Raji (cell line): ENCODE measurements around the gene RAB27A.

ENCODE experiments used
- POLR2A ChIP-seq: IDR thresholded peaks from 2 replicates; pipeline ENCODE4 v1.6.1; 2011; ENCODE audit warnings: low read depth, low read length, control low read depth; ENCODE audit not compliant: insufficient read depth

RAB27A gene

DNA sequence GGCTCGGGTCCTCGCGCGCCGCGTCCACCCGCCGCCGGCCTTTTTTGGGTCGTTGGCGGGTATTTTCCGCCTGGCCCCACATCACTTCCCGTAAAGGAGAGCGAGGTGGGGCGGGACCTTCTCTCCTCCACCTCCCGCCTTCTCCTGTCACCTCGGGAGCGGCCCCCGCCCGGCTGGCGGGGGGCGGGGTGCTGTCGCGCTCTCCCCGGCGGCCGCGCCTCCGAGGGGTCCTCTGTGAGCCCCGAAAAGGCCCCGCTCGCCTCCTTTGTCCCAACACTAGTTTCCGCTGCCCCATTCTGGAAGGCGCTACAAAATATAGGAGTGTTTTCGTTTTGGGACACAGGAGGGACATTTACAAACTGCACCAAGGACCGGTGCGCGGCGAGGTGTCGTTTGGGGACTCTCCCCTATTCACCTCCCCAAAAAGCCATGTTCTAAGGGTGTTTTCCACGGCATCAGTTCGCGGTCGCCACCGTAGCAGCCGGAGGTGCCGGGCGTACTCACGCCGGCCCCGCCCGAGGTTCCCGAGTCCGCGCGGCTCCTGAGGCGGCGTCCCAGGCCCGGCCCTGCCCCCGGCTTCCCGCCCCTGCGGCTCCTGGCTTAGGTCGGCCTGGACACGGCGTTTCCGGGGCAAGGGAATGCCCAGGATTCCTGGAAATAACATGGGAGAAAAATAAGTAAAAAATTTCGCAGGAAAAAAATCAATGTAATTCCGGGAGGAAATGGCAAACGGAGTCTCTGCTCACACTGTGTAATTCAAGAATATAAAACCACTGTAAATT is at the start of gene RAB27A:
Gene RAB27A, minus strand, starts transcription at position 68 of the 782 bp plus-strand sequence. CDS start 54,879 bp downstream, outside the sequence.
- no peak for TF ChIP-seq POLR2A

DNA sequence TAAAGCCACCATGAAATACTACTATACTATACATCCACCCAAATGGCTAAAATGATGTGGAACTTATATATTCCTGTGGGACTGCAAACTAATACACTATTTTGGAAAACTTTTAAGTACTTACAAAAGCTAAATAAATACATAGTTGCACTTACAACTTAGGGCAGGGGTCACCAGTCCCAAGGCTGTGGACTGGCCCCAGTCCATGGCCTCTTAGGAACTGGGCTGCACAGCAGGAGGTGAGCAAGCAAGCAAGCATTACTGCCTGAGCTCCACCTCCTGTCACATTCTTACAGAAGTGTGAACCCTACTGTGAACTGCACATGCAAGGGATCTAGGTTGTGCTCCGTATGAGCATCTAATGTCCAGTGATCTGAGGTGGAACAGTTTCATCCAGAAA is 47.5 kb upstream of the RAB27A start:
- no peak for TF ChIP-seq POLR2A

GRCh38 chr15:55334997-55335396 is 45.4 kb upstream of the RAB27A start:
- no peak for TF ChIP-seq POLR2A

DNA sequence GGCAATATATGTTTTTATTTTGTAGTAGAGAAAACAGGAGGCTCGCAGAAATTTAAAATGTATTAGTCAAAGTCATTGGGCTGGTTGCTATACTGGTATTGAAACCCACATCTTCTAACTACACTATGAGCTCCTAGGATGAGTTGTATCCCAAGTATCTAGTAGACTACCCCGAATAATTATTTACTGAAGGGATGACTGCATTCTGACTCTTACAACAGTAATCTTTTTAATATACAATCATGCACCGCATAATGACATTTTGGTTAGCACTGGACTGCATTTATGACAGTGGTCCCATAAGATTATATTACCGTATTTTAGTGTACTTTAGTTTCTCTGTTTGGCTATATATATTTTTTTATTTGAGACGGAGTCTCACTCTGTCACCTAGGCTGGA is 44.8 kb upstream of the RAB27A start:
- TF ChIP-seq POLR2A = no peak

- TF ChIP-seq POLR2A = no peak
Observed at GRCh38 chr15:55327387-55327786, 37.8 kb upstream of the RAB27A start.

DNA sequence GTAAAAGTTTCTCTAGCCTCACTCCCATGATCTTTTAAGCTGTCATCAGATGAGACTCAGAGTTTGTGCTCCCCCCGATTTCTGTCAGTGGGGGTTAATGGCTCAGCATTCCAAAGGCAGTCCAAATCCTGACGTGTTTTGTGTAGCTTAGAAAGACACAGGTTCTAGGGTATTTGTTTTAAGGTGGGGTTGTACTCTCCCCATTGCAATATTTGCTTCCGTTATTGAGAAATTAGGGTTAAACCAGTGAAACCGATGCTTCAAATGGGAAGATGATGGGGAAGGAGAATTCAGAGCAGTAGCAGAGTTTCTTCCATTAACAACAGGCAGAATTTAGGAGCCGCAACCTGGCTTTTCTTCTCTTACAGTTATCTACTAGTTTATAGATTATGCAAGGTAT is 32.9 kb upstream of the RAB27A start:
- TF ChIP-seq POLR2A = no peak

DNA sequence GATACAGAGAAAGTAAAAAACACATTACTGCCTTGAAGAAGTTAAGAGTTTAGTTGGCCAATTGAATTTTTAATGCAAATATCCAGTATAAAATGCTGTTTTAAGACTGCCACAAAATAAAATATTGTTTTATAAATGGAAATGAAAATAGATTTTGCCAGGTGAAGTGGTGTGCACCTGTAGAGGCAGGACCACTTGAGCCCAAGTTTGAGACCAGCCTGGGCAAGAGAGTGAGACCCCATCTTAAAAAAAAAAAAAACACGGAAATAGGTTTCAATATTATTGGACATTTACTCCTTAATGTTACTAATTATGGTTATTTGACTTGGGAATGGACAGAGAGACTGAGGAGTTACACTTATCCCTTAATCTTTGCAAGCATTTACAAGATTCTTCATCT is 31.4 kb upstream of the RAB27A start:
- TF ChIP-seq POLR2A = no peak

DNA sequence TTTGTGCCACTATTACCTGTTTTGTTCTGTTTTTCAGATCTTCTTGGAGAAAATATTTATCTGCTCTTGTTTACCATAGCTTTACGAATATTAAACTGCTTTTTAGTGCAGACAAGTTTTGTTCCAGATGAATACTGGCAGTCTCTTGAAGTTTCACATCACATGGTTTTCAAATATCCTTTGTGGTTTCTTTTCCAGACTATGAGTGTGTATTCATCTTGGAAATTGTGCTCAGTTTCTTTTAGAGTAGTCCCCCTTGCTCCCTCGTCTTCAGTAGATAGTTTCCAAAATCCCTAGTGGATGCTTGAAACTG is 30.6 kb upstream of the RAB27A start:
- no peak for TF ChIP-seq POLR2A

- peak; percentile 35; the same call in 1 of the 2 replicates for TF ChIP-seq POLR2A
Observed at GRCh38 chr15:55319537-55320237, 30.1 kb upstream of the RAB27A start.

GRCh38 chr15:55318588-55319494 is 29.2 kb upstream of the RAB27A start, which contains the start of the genes PIGB and PIGBOS1:
PIGB (plus strand) TSS chr15:55319222; CDS start chr15:55319251, 29 bp downstream.
PIGBOS1 (minus strand) TSS chr15:55319123; CDS start chr15:55317792, 1,331 bp downstream.
- TF ChIP-seq POLR2A = peak; percentile 80

- no peak for TF ChIP-seq POLR2A
Observed at GRCh38 chr15:55297315-55297714, 7.7 kb upstream of the RAB27A start.

DNA sequence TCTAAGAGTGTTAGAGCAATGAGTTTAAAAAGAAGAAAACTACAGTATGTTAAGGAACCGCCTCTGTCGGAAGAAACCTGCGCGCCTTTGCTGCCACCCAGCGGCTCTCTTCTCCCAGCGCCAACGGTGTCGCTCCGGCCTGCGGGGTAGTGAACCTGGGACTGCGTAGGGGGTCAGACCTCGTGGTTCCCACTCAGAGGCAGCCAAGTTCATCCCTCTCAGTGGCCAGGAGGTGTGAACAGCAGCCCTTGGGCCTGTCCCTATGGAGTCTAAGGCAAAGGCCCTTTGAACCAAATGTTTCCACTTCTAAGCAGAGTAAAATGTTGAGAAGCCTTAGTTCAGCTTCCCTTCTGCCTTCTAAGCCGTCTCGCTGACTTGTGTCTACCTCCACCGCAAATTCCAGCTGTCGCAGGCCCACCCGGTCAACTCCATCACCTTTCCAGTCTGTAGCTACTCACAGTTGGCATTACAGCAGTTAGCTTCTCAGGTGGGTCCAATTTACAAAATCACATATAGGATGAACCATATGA is 980 bp upstream of the RAB27A start:
- no peak for TF ChIP-seq POLR2A

DNA sequence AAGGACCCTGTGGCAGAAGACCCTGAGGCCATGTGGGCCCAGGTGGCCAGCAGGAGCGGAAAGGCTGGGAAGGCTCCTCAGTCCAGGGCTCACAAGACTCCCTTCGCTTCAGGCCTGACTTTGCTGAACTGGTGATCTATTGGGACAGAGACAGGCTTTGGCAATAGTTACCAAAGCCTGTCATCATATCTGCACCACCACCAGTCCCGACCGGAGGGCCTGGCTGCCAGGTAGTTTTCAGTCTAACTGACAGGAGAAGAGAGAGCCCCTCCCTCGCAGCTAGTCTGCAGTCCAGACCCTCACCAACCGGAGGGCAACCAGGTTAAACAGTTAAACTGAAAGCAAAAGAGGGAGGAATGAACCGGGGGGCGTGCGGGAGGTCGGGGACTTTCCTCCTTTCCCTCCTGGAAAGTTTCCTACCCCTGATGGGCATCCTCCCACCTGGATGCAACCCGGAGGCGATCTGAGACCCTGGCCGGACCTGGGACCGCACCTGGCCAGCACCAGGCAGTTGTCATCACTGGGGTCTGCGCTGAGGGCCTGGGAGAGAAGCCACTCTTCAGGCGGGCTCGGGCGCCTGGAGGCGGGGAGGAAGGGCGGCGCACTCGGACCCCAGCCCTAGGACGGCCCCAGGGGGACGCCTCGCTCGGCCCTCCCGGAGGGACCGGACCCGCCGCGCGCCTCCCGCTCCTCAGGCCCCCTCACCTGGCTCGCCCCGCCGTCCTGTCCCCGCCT is 435 bp downstream of the RAB27A start:
- TF ChIP-seq POLR2A = no peak

GRCh38 chr15:55288006-55288717 is 1.5 kb downstream of the RAB27A start:
- no peak for TF ChIP-seq POLR2A
